Keratinocyte (primary cell): ENCODE measurements around the gene SMIM36. TPM values are rescaled to one million over a fixed set of nuclear protein-coding genes. Genes with fewer than 3 reads are reported as not detected.
"Not testable (repeated sequence)": the region's sequence is repeated elsewhere in the genome, so short reads cannot be mapped to it uniquely, and the experiment has no call there.

Source experiments
- DNase-seq: peaks from one replicate; pipeline ENCODE4 v3.0.0-alpha.2; 2011; ENCODE audit warnings: low read depth, missing footprints, low spot score
- FAIRE-seq: peaks from 2 replicates; lab custom pipeline; 2011; peaks lifted over from hg19 to GRCh38; lab: Jason Lieb, UNC
- H2AFZ ChIP-seq: 2 replicates; pipeline ENCODE4 v1.6.0; 2012; ENCODE audit warnings: low read length, control low read depth, inconsistent platforms; ENCODE audit not compliant: control insufficient read depth
- H3K27ac ChIP-seq: 2 replicates; pipeline ENCODE4 v1.5.1; 2011; ENCODE audit warnings: low read length; ENCODE audit not compliant: control insufficient read depth, insufficient read depth
- H3K27me3 ChIP-seq: 3 replicates; pipeline ENCODE4 v1.6.0; 2011; ENCODE audit warnings: low read length; ENCODE audit not compliant: control insufficient read depth, insufficient read depth; ENCODE audit errors: extremely low read depth
- H3K36me3 ChIP-seq, 2 experiments: 2 replicates in 1 of 2; 3 replicates in 1 of 2; pipeline ENCODE4 v1.5.1; 2011; ENCODE audit warnings: low read length in 2 of 2, mild to moderate bottlenecking in 1 of 2; ENCODE audit not compliant: control insufficient read depth in 2 of 2, insufficient read depth in 2 of 2; ENCODE audit errors: extremely low read depth in 1 of 2
- H3K4me1 ChIP-seq: 3 replicates; pipeline ENCODE4 v1.5.1; 2011; ENCODE audit warnings: low read length; ENCODE audit not compliant: control insufficient read depth, insufficient read depth; ENCODE audit errors: extremely low read depth
- H3K4me2 ChIP-seq: 3 replicates; pipeline ENCODE4 v1.6.0; 2011; ENCODE audit warnings: low read depth, low read length; ENCODE audit not compliant: control insufficient read depth, insufficient read depth; ENCODE audit errors: extremely low read depth
- H3K4me3 ChIP-seq, 3 experiments: fragments of 200-600 bp in 1 of 3; sonication (generic) in 1 of 3; 2 replicates in 2 of 3; 3 replicates in 1 of 3; pipeline ENCODE4 v1.5.1; 2011 to 2016; ENCODE audit warnings: low read length in 3 of 3, mild to moderate bottlenecking in 3 of 3, control low read depth in 2 of 3, inconsistent platforms in 1 of 3, low read depth in 1 of 3, mixed read lengths in 1 of 3, mixed run types in 1 of 3, moderate library complexity in 1 of 3; ENCODE audit not compliant: control insufficient read depth in 2 of 3, insufficient read depth in 2 of 3; ENCODE audit errors: extremely low read depth in 1 of 3
- H3K79me2 ChIP-seq: 2 replicates; pipeline ENCODE4 v1.6.0; 2012; ENCODE audit warnings: low read length; ENCODE audit not compliant: control insufficient read depth, insufficient read depth
- H3K9ac ChIP-seq: 3 replicates; pipeline ENCODE4 v1.6.0; 2011; ENCODE audit warnings: low read length; ENCODE audit not compliant: control insufficient read depth, insufficient read depth; ENCODE audit errors: extremely low read depth
- H3K9me1 ChIP-seq: 3 replicates; pipeline ENCODE4 v1.6.0; 2011; ENCODE audit warnings: low read length; ENCODE audit not compliant: control insufficient read depth, insufficient read depth; ENCODE audit errors: extremely low read depth
- H3K9me3 ChIP-seq: 2 replicates; pipeline ENCODE4 v1.5.1; 2012; ENCODE audit warnings: low read depth, low read length; ENCODE audit not compliant: control insufficient read depth
- H4K20me1 ChIP-seq: 3 replicates; pipeline ENCODE4 v1.6.0; 2011; ENCODE audit warnings: low read length; ENCODE audit not compliant: control insufficient read depth, insufficient read depth; ENCODE audit errors: extremely low read depth
- EZH2 ChIP-seq: IDR thresholded peaks from one replicate; pipeline ENCODE4 v1.6.1; 2012; ENCODE audit warnings: inconsistent platforms, mild to moderate bottlenecking, low read length, moderate library complexity
- dilution Hi-C: fragments of 300-500 bp; cut with MboI; formaldehyde crosslinking; loops from one replicate; pipeline ENCODE4 v1.7.0; 2020; ENCODE audit warnings: low sequenced_read_pairs; ENCODE audit not compliant: extremely low pct_ligation_motif_present
- polyA plus RNA-seq, 5 experiments: library from polyadenylated mRNA; depleted of rRNA in 3 of 5; stranded (reverse) in 3 of 5; stranded (forward) in 1 of 5; unstranded in 1 of 5; fragments of >200 nt; gene quantifications; 1 replicate in 1 of 5; 2 replicates in 3 of 5; 3 replicates in 1 of 5; pipeline versions ENCODE4 v1.2.1 to v1.2.3, GENCODE V29; 2011 to 2012; ENCODE audit warnings: missing spikeins in 2 of 5, low read depth in 1 of 5, low replicate concordance in 1 of 5
- TF ChIP-seq, protein P1 (sequence below), 3 experiments: IDR thresholded peaks in 1 of 3; conservative IDR thresholded peaks in 1 of 3; optimal IDR thresholded peaks in 1 of 3; 2 replicates in 2 of 3; 3 replicates in 1 of 3; pipeline versions ENCODE3 to v1.5.1; 2011; ENCODE audit warnings: low read length in 3 of 3, mild to moderate bottlenecking in 3 of 3, moderate library complexity in 2 of 3, control low read depth in 1 of 3, inconsistent platforms in 1 of 3; ENCODE audit not compliant: insufficient read depth in 2 of 3; ENCODE audit errors: extremely low read depth in 1 of 3

Gene SMIM36
- polyA plus RNA-seq, 1 donor (not counting 4 experiments of a cell fraction or from before 2014, with no cell fraction given), result not detected

DNA sequence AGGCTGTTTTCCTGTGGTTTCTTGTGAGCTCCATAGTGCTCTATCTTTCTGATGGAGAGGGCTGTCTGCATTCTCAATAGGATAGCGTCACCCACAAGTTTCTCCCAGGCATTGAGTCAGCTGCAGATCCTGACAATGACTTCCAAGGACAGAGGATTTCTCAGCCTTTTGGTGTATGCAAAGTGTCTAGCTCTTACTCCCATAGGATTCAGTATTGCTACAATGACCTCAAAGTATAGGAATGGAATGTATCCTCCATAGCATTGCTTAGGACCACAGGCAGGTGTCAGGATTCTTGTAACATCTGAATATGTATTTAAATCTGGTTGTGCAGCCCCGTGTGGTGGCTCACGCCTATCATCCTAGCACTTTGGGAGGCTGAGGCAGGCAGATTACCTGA is 32.3 kb downstream of the SMIM36 start:
- no peak overlapping the region for H3K4me2 ChIP-seq
- H3K4me1 ChIP-seq, result no peaks in the 10 kb centered on the region
- H3K9me1 ChIP-seq, result no peaks in the 10 kb centered on the region
- H3K27ac ChIP-seq, result no peak overlapping the region
- no peaks in the 10 kb centered on the region for H3K9me3 ChIP-seq
- H3K9ac ChIP-seq, result no peak overlapping the region
- FAIRE-seq, result no peak
- dilution Hi-C loops, result loop anchor here (25.0 kb wide), 1 partner anchor 117 kb away; no protein-coding TSS in a partner anchor
- H3K36me3 ChIP-seq, result no peaks in the 10 kb centered on the region
- H3K79me2 ChIP-seq, result no peaks in the 10 kb centered on the region
- H2AFZ ChIP-seq, result no peak overlapping the region
- H4K20me1 ChIP-seq, result no peaks in the 10 kb centered on the region
- H3K27me3 ChIP-seq, result no peaks in the 10 kb centered on the region
- H3K4me3 ChIP-seq, result no peak overlapping the region
- TF ChIP-seq EZH2, result no peak
- TF ChIP-seq, protein P1, sequence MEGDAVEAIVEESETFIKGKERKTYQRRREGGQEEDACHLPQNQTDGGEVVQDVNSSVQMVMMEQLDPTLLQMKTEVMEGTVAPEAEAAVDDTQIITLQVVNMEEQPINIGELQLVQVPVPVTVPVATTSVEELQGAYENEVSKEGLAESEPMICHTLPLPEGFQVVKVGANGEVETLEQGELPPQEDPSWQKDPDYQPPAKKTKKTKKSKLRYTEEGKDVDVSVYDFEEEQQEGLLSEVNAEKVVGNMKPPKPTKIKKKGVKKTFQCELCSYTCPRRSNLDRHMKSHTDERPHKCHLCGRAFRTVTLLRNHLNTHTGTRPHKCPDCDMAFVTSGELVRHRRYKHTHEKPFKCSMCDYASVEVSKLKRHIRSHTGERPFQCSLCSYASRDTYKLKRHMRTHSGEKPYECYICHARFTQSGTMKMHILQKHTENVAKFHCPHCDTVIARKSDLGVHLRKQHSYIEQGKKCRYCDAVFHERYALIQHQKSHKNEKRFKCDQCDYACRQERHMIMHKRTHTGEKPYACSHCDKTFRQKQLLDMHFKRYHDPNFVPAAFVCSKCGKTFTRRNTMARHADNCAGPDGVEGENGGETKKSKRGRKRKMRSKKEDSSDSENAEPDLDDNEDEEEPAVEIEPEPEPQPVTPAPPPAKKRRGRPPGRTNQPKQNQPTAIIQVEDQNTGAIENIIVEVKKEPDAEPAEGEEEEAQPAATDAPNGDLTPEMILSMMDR (optimal IDR thresholded peaks at IDR 0.05 in 1 of 3, IDR thresholded peaks at IDR 0.05 in 1 of 3, conservative IDR thresholded peaks at IDR 0.05 in 1 of 3; ENCODE audit: extremely low read depth in 1 of 3, insufficient read depth in 2 of 3, low read length in 3 of 3), result no peak
- no peak for DNase-seq

DNA sequence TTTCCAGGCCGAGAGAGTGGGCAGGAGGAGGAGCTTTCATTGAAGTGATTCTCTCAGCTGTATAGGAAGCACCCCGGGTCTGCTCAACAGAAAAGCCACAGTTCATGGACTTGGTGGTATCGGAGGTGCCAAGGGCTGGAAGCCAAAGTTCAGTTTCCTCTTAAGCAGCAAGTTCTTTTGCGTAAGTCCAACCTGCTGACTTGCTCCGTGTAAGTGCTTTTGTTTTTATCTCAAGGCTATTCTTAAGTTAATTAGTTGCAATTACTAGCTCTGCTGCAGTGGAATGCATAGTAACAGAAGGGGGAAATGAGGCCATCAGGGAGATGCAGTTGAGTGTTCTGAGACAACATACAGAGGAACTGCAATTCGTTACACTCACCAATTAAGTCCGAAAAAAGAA is 44.6 kb downstream of the SMIM36 start:
- no peak overlapping the region for H3K4me2 ChIP-seq
- no peak overlapping the region for H3K9ac ChIP-seq
- TF ChIP-seq, protein P1 (optimal IDR thresholded peaks at IDR 0.05 in 1 of 3, IDR thresholded peaks at IDR 0.05 in 1 of 3, conservative IDR thresholded peaks at IDR 0.05 in 1 of 3; ENCODE audit: extremely low read depth in 1 of 3, insufficient read depth in 2 of 3, low read length in 3 of 3), result no peak
- no peak for TF ChIP-seq EZH2
- dilution Hi-C loops, result no loop called here
- H3K27ac ChIP-seq, result no peak overlapping the region
- no peaks in the 10 kb centered on the region for H3K27me3 ChIP-seq
- no peak overlapping the region for H3K4me3 ChIP-seq
- H3K36me3 ChIP-seq, result no peaks in the 10 kb centered on the region
- no peaks in the 10 kb centered on the region for H3K79me2 ChIP-seq
- no peaks in the 10 kb centered on the region for H3K4me1 ChIP-seq
- H3K9me1 ChIP-seq, result no peaks in the 10 kb centered on the region
- H3K9me3 ChIP-seq, result no peaks in the 10 kb centered on the region
- H4K20me1 ChIP-seq, result no peaks in the 10 kb centered on the region
- H2AFZ ChIP-seq, result no peak overlapping the region
- no peak for DNase-seq
- no peak for FAIRE-seq

DNA sequence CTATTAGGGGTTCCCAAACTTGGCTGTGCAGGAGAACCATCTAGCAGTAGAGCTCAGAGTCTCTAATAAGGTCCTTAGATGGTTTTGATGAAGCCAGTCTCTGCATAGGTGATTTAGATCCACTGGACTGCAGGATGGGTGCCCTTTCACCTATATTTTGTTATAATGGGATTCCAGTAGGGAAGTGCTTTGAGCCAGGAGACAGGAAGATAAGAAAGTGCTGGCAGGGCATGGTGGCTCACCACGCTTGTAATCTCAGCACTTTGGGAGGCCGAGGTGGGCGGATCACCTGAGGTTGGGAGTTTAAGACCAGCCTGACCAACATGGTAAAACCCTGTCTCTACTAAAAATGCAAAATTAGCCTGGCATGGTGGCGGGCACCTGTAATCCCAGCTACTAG is 45.5 kb downstream of the SMIM36 start:
- DNase-seq, dilution Hi-C loops, H3K4me1 ChIP-seq, H3K79me2 ChIP-seq, H3K9me3 ChIP-seq, FAIRE-seq, H3K9ac ChIP-seq, H4K20me1 ChIP-seq, H3K27me3 ChIP-seq, H3K4me2 ChIP-seq, H2AFZ ChIP-seq, H3K36me3 ChIP-seq, H3K27ac ChIP-seq, H3K4me3 ChIP-seq, H3K9me1 ChIP-seq: not testable (repeated sequence)
